WTC11 (cell line): Measurements from ENCODE around the gene ERICH6B. TPM values are rescaled to one million over a fixed set of nuclear protein-coding genes. Genes with fewer than 3 reads are reported as not detected.

Experiments
- ATAC-seq: fragments of 200-7000 bp; cut with Tn5 transposase; 2 replicates; pipeline ENCODE4 v1.10.0; 2021; ENCODE audit warnings: mild to moderate bottlenecking, moderate library complexity
- CTCF ChIA-PET: fragments of 300-600 bp; sonication (Branson Sonifier 250); formaldehyde crosslinking; loops from one replicate; lab custom pipeline; 2021; ENCODE audit warnings: antibody characterized with exemption; lab: Charles Lee
- POLR2A ChIA-PET: fragments of 350-600 bp; sonication (Branson Sonifier 250); formaldehyde crosslinking; loops from one replicate; lab custom pipeline; 2021; ENCODE audit warnings: antibody characterized with exemption; lab: Charles Lee
- DNase-seq: peaks from one replicate; pipeline ENCODE4 v3.0.0; 2021; ENCODE audit warnings: low spot score
- H3K27ac Mint-ChIP-seq: 2 replicates; pipeline ENCODE4 v1.8.0; 2021; ENCODE audit warnings: mixed read lengths
- H3K27me3 Mint-ChIP-seq: 2 replicates; pipeline ENCODE4 v1.8.0; 2021; ENCODE audit warnings: low read depth, mild to moderate bottlenecking, moderate library complexity, mixed read lengths
- H3K36me3 Mint-ChIP-seq: 2 replicates; pipeline ENCODE4 v1.8.0; 2021; ENCODE audit warnings: mixed read lengths
- H3K4me1 Mint-ChIP-seq: 2 replicates; pipeline ENCODE4 v1.8.0; 2022; ENCODE audit warnings: mixed read lengths
- H3K4me3 Mint-ChIP-seq: 2 replicates; pipeline ENCODE4 v1.8.0; 2021; ENCODE audit warnings: mild to moderate bottlenecking, moderate library complexity, mixed read lengths
- H3K9me3 Mint-ChIP-seq: 2 replicates; pipeline ENCODE4 v1.8.0; 2021; ENCODE audit warnings: mixed read lengths
- GTF2I ChIP-seq: fragments of 250-450 bp; sonication (Bioruptor Pico); conservative IDR thresholded peaks from 2 replicates; pipeline ENCODE4 v1.4.0; 2021; ENCODE audit warnings: mild to moderate bottlenecking
- SMAD4 ChIP-seq: sonication (generic); formaldehyde crosslinking; IDR thresholded peaks from 2 replicates; pipeline ENCODE4 v1.8.0; 2022; ENCODE audit warnings: mild to moderate bottlenecking, missing genetic modification reagents
- TCF7 ChIP-seq: sonication (generic); formaldehyde crosslinking; IDR thresholded peaks from 2 replicates; pipeline ENCODE4 v1.8.0; 2022; ENCODE audit warnings: mild to moderate bottlenecking, low read depth, missing genetic modification reagents, moderate library complexity
- total RNA-seq: library from RNA; stranded (reverse); gene quantifications from 3 replicates; pipeline ENCODE4 v1.2.3, GENCODE V29; 2021
- TF ChIP-seq, protein P1 (sequence below): fragments of 250-450 bp; sonication (Bioruptor Pico); IDR thresholded peaks from 2 replicates; pipeline ENCODE4 v1.9.0; 2021; ENCODE audit warnings: moderate library complexity, mild to moderate bottlenecking, inconsistent platforms, borderline replicate concordance
- TF ChIP-seq, protein P2 (sequence below): sonication (generic); formaldehyde crosslinking; IDR thresholded peaks from 2 replicates; pipeline ENCODE4 v1.8.1; 2023; ENCODE audit warnings: mild to moderate bottlenecking, moderate library complexity, missing genetic modification reagents
- TF ChIP-seq, protein P3 (sequence below): sonication (generic); formaldehyde crosslinking; IDR thresholded peaks from 2 replicates; pipeline ENCODE4 v1.8.1; 2022; ENCODE audit warnings: missing genetic modification reagents, borderline replicate concordance
- TF ChIP-seq, protein P4 (sequence below): sonication (generic); formaldehyde crosslinking; IDR thresholded peaks from 2 replicates; pipeline ENCODE4 v1.8.1; 2023; ENCODE audit warnings: mild to moderate bottlenecking, missing genetic modification reagents, borderline replicate concordance
- TF ChIP-seq, protein P5 (sequence below): fragments of 250-450 bp; sonication (Bioruptor Pico); IDR thresholded peaks from 2 replicates; pipeline ENCODE4 v2.1.2; 2022; ENCODE audit warnings: mild to moderate bottlenecking, moderate library complexity
- TF ChIP-seq, protein P6 (sequence below): sonication (generic); formaldehyde crosslinking; IDR thresholded peaks from 2 replicates; pipeline ENCODE4 v1.8.0; 2023; ENCODE audit warnings: missing genetic modification reagents
- TF ChIP-seq, protein P7 (sequence below): sonication (generic); formaldehyde crosslinking; IDR thresholded peaks from 2 replicates; pipeline ENCODE4 v1.8.0; 2022; ENCODE audit warnings: mild to moderate bottlenecking, missing genetic modification reagents

ERICH6B gene
- total RNA-seq, 1 experiment from 2014 or later: not detected

DNA sequence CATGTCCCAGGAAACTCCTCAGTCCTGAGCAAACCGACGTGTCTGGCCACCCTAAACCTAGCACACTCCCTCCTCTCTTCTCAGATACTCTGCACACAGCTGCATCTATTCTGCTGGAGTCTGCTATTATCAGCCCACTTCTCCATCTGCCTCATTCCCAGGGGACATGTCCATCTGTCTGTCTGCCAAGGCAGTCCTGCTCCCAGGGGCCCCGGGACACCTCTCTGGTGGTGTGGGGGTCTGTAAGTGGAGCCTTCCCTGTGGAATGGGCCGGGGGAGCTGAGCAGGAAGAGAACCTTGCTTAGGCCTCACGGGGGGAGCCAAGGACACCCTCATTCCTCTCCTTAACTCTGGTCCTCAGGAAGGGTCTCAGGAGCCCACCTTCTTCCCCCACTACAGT lies 72.7 kb downstream of the ERICH6B start (continued):
- TF ChIP-seq, protein P1, sequence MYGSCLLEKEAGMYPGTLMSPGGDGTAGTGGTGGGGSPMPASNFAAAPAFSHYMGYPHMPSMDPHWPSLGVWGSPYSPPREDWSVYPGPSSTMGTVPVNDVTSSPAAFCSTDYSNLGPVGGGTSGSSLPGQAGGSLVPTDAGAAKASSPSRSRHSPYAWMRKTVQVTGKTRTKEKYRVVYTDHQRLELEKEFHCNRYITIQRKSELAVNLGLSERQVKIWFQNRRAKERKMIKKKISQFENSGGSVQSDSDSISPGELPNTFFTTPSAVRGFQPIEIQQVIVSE (CRISPR knock-in tag): no peak
- TF ChIP-seq, protein P2, sequence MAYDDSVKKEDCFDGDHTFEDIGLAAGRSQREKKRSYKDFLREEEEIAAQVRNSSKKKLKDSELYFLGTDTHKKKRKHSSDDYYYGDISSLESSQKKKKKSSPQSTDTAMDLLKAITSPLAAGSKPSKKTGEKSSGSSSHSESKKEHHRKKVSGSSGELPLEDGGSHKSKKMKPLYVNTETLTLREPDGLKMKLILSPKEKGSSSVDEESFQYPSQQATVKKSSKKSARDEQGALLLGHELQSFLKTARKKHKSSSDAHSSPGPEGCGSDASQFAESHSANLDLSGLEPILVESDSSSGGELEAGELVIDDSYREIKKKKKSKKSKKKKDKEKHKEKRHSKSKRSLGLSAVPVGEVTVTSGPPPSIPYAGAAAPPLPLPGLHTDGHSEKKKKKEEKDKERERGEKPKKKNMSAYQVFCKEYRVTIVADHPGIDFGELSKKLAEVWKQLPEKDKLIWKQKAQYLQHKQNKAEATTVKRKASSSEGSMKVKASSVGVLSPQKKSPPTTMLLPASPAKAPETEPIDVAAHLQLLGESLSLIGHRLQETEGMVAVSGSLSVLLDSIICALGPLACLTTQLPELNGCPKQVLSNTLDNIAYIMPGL (CRISPR knock-in tag): no peak
- TF ChIP-seq, protein P3, sequence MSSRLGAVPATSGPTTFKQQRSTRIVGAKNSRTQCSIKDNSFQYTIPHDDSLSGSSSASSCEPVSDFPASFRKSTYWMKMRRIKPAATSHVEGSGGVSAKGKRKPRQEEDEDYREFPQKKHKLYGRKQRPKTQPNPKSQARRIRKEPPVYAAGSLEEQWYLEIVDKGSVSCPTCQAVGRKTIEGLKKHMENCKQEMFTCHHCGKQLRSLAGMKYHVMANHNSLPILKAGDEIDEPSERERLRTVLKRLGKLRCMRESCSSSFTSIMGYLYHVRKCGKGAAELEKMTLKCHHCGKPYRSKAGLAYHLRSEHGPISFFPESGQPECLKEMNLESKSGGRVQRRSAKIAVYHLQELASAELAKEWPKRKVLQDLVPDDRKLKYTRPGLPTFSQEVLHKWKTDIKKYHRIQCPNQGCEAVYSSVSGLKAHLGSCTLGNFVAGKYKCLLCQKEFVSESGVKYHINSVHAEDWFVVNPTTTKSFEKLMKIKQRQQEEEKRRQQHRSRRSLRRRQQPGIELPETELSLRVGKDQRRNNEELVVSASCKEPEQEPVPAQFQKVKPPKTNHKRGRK (CRISPR knock-in tag): no peak
- TF ChIP-seq, protein P4, sequence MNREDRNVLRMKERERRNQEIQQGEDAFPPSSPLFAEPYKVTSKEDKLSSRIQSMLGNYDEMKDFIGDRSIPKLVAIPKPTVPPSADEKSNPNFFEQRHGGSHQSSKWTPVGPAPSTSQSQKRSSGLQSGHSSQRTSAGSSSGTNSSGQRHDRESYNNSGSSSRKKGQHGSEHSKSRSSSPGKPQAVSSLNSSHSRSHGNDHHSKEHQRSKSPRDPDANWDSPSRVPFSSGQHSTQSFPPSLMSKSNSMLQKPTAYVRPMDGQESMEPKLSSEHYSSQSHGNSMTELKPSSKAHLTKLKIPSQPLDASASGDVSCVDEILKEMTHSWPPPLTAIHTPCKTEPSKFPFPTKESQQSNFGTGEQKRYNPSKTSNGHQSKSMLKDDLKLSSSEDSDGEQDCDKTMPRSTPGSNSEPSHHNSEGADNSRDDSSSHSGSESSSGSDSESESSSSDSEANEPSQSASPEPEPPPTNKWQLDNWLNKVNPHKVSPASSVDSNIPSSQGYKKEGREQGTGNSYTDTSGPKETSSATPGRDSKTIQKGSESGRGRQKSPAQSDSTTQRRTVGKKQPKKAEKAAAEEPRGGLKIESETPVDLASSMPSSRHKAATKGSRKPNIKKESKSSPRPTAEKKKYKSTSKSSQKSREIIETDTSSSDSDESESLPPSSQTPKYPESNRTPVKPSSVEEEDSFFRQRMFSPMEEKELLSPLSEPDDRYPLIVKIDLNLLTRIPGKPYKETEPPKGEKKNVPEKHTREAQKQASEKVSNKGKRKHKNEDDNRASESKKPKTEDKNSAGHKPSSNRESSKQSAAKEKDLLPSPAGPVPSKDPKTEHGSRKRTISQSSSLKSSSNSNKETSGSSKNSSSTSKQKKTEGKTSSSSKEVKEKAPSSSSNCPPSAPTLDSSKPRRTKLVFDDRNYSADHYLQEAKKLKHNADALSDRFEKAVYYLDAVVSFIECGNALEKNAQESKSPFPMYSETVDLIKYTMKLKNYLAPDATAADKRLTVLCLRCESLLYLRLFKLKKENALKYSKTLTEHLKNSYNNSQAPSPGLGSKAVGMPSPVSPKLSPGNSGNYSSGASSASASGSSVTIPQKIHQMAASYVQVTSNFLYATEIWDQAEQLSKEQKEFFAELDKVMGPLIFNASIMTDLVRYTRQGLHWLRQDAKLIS (CRISPR knock-in tag): no peak

DNA sequence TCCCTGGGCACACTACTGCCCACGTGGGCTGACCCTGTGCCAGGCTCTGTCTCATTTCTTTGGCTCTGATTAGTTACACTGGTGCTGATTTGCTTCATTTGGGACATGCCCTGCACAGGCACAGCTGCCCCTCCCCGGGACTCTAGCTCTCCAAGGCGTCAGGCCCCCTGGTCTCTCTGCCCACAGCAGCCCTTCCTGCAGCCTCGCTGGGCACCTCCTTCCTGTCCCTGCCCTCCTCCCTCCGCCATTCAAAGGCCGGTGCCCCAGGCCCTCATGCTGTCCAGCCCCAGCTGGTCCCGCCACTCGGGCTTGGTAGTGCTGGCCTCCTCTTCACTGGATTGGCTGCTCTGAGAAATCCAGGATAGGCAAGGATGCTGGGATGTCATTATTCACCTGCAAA lies 73.1 kb downstream of the ERICH6B start:
- Mint-ChIP-seq H3K4me1 (no peaks in the 10 kb centered on the region), H3K4me3 (no peak overlapping the region), H3K27ac (no peak overlapping the region), H3K27me3 (no peaks in the 10 kb centered on the region), H3K9me3 (no peaks in the 10 kb centered on the region), H3K36me3 (no peaks in the 10 kb centered on the region)
- DNase-seq (no peak), ATAC-seq (no peak)
- CTCF ChIA-PET: no interaction called here
- POLR2A ChIA-PET: no interaction called here
- TF ChIP-seq, protein P5, sequence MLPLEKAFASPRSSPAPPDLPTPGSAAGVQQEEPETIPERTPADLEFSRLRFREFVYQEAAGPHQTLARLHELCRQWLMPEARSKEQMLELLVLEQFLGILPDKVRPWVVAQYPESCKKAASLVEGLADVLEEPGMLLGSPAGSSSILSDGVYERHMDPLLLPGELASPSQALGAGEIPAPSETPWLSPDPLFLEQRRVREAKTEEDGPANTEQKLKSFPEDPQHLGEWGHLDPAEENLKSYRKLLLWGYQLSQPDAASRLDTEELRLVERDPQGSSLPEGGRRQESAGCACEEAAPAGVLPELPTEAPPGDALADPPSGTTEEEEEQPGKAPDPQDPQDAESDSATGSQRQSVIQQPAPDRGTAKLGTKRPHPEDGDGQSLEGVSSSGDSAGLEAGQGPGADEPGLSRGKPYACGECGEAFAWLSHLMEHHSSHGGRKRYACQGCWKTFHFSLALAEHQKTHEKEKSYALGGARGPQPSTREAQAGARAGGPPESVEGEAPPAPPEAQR (CRISPR knock-in tag): no peak
- TF ChIP-seq, protein P6, sequence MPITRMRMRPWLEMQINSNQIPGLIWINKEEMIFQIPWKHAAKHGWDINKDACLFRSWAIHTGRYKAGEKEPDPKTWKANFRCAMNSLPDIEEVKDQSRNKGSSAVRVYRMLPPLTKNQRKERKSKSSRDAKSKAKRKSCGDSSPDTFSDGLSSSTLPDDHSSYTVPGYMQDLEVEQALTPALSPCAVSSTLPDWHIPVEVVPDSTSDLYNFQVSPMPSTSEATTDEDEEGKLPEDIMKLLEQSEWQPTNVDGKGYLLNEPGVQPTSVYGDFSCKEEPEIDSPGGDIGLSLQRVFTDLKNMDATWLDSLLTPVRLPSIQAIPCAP (CRISPR knock-in tag): no peak
- TF ChIP-seq, protein P7, sequence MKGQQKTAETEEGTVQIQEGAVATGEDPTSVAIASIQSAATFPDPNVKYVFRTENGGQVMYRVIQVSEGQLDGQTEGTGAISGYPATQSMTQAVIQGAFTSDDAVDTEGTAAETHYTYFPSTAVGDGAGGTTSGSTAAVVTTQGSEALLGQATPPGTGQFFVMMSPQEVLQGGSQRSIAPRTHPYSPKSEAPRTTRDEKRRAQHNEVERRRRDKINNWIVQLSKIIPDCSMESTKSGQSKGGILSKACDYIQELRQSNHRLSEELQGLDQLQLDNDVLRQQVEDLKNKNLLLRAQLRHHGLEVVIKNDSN: no peak
- TF ChIP-seq TCF7 (no peak), GTF2I (no peak), SMAD4 (no peak)
- TF ChIP-seq, protein P3 (CRISPR knock-in tag): no peak
- TF ChIP-seq, all 79 proteins: peak for 0
